Measurements from ENCODE around the gene MRGPRX4. TPM values are rescaled to one million over a fixed set of nuclear protein-coding genes. Genes with fewer than 3 reads are reported as not detected.
"Not testable (repeated sequence)": the region's sequence is repeated elsewhere in the genome, so short reads cannot be mapped to it uniquely, and the experiment has no call there.

The MRGPRX4 gene
- total RNA-seq, 1 experiment from 2014 or later: not detected

DNA sequence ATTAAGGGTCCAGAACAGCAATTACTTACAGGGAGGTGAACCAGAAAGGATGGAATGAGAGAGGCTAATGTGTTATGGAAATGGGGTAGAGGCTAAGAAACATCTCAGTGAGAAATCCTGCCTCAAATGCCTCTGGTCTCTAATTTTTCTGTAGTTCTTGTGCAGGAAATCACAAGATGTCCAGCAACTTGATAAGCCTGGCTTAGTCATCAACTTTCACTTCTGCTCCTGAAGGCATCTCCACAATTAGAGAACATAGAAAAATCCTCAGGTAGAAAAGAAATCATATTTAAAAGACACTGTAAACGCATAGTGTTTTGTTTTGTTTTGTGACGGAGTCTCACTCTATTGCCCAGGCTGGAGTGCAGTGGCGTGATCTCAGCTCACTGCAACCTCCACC lies 18.7 kb downstream of the MRGPRX4 start:
- H3K4me1 ChIP-seq: no peaks in the 10 kb centered on the region
- Mint-ChIP-seq H3K4me3 (ENCODE audit: unreplicated experiment) (no peak overlapping the region), H3K27me3 (ENCODE audit: insufficient read depth, unreplicated experiment) (peaks cover 16% of the 10 kb centered on the region), H3K36me3 (ENCODE audit: insufficient read depth, unreplicated experiment) (no peaks in the 10 kb centered on the region), H3K9me3 (ENCODE audit: unreplicated experiment) (no peaks in the 10 kb centered on the region), H3K4me1 (ENCODE audit: low read depth, unreplicated experiment) (no peaks in the 10 kb centered on the region), H3K27ac (ENCODE audit: unreplicated experiment) (no peak overlapping the region)
- TF ChIP-seq, protein P1, sequence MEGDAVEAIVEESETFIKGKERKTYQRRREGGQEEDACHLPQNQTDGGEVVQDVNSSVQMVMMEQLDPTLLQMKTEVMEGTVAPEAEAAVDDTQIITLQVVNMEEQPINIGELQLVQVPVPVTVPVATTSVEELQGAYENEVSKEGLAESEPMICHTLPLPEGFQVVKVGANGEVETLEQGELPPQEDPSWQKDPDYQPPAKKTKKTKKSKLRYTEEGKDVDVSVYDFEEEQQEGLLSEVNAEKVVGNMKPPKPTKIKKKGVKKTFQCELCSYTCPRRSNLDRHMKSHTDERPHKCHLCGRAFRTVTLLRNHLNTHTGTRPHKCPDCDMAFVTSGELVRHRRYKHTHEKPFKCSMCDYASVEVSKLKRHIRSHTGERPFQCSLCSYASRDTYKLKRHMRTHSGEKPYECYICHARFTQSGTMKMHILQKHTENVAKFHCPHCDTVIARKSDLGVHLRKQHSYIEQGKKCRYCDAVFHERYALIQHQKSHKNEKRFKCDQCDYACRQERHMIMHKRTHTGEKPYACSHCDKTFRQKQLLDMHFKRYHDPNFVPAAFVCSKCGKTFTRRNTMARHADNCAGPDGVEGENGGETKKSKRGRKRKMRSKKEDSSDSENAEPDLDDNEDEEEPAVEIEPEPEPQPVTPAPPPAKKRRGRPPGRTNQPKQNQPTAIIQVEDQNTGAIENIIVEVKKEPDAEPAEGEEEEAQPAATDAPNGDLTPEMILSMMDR (IDR thresholded peaks at IDR 0.05; ENCODE audit: insufficient read depth in 1 of 2, low read depth in 1 of 2, low read length in 1 of 2, severe bottlenecking in 1 of 2, unreplicated experiment in 1 of 2): no peak
- no TSS peak for BruUV-seq (replicated peaks)
- ChIA-PET CTCF (interaction anchor here (0.7 to 1.2 kb wide), 3 partner anchors 12 to 590 kb away, joined by 3 to 5 read pairs (median 3); no protein-coding TSS in a partner anchor), POLR2A (no interaction called here)
- H3K36me3 ChIP-seq (ENCODE audit: control insufficient read depth, insufficient read depth, low read length): no peaks in the 10 kb centered on the region
- intact Hi-C loops (cut with micrococcal nuclease; ENCODE audit: unreplicated experiment): no loop called here
- H3K4me3 ChIP-seq (ENCODE audit: low read depth, low read length): no peak overlapping the region
- no peaks in the 10 kb centered on the region for H3K9me3 ChIP-seq
- no peaks in the 10 kb centered on the region; the same call in 1 of the 2 replicates for H3K27me3 ChIP-seq (replicated peaks; ENCODE audit: control insufficient read depth, insufficient read depth, low read length)
- no peak for DNase-seq

DNA sequence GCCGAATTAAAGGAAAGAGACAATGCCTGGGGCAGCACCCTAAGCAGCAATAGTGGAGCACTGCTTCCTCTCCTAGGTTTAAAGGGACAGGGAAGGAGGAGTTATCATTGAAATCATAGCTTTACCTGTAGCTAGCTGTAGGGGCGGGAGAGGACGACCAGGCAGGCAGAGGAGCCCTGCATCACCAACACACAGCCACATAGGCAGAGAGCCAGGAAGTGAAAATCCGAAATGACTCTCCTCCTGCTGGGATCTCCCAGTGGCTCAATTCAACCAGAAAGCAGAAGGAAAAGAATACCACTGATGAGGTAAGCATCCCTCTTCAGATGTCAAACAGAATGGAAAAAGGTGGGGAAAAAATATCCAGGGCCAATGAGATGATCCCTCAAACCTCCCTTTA lies 20.4 kb downstream of the MRGPRX4 start:
- no peaks in the 10 kb centered on the region for H3K4me1 Mint-ChIP-seq (ENCODE audit: low read depth, unreplicated experiment)
- BruUV-seq (replicated peaks): no TSS peak
- CTCF ChIA-PET: interaction anchor here (0.7 to 0.9 kb wide), 2 partner anchors 11 to 149 kb away, joined by 3 to 7 read pairs; no protein-coding TSS in a partner anchor
- Histone ChIP-seq H3K36me3 (ENCODE audit: control insufficient read depth, insufficient read depth, low read length) (no peaks in the 10 kb centered on the region), H3K4me1 (no peaks in the 10 kb centered on the region), H3K9me3 (no peaks in the 10 kb centered on the region), H3K27me3 (replicated peaks; ENCODE audit: control insufficient read depth, insufficient read depth, low read length) (no peaks in the 10 kb centered on the region; the same call in 1 of the 2 replicates), H3K4me3 (ENCODE audit: low read depth, low read length) (no peak overlapping the region)
- H3K9me3 Mint-ChIP-seq (ENCODE audit: unreplicated experiment): no peaks in the 10 kb centered on the region
- POLR2A ChIA-PET: no interaction called here
- no peak overlapping the region for H3K4me3 Mint-ChIP-seq (ENCODE audit: unreplicated experiment)
- H3K36me3 Mint-ChIP-seq (ENCODE audit: insufficient read depth, unreplicated experiment): no peaks in the 10 kb centered on the region
- no peak overlapping the region for H3K27ac Mint-ChIP-seq (ENCODE audit: unreplicated experiment)
- H3K27me3 Mint-ChIP-seq (ENCODE audit: insufficient read depth, unreplicated experiment): peaks cover 13% of the 10 kb centered on the region
- intact Hi-C loops (cut with micrococcal nuclease; ENCODE audit: unreplicated experiment): no loop called here
- TF ChIP-seq, protein P1 (IDR thresholded peaks at IDR 0.05; ENCODE audit: insufficient read depth in 1 of 2, low read depth in 1 of 2, low read length in 1 of 2, severe bottlenecking in 1 of 2, unreplicated experiment in 1 of 2): no peak
- DNase-seq: peak in 1 of 2 experiments; percentile 10

DNA sequence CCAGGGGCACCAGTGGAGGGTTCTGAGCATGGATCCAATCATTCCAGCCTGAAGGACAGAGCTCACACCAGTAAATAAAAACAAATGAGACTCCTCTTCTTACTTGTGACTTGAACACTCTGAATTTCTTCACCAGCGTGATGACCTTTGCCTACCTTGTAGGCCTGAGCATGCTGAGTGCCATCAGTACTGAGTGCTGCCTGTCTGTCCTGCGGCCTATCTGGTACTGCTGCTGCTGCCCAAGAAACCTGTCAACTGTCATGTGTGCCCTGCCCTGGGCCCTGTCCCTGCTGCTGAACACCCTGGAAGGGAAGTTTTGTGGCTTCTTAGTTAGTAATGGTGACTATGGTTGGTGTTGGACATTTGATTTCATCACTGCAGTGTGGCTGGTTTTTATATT lies 23.9 kb downstream of the MRGPRX4 start:
- Mint-ChIP-seq H3K27me3 (ENCODE audit: insufficient read depth, unreplicated experiment) (peaks cover 11% of the 10 kb centered on the region), H3K4me3 (ENCODE audit: unreplicated experiment) (no peak overlapping the region), H3K36me3 (ENCODE audit: insufficient read depth, unreplicated experiment) (no peaks in the 10 kb centered on the region), H3K27ac (ENCODE audit: unreplicated experiment) (no peak overlapping the region), H3K9me3 (ENCODE audit: unreplicated experiment) (no peaks in the 10 kb centered on the region), H3K4me1 (ENCODE audit: low read depth, unreplicated experiment) (no peaks in the 10 kb centered on the region)
- ChIA-PET CTCF (no interaction called here), POLR2A (no interaction called here)
- DNase-seq: no peak
- H3K9me3 ChIP-seq: no peaks in the 10 kb centered on the region
- BruUV-seq (replicated peaks): no TSS peak
- intact Hi-C loops (cut with micrococcal nuclease; ENCODE audit: unreplicated experiment): no loop called here
- H3K4me3 ChIP-seq (ENCODE audit: low read depth, low read length): no peak overlapping the region
- TF ChIP-seq, protein P1 (IDR thresholded peaks at IDR 0.05; ENCODE audit: insufficient read depth in 1 of 2, low read depth in 1 of 2, low read length in 1 of 2, severe bottlenecking in 1 of 2, unreplicated experiment in 1 of 2): no peak
- no peaks in the 10 kb centered on the region for H3K36me3 ChIP-seq (ENCODE audit: control insufficient read depth, insufficient read depth, low read length)
- H3K27me3 ChIP-seq (replicated peaks; ENCODE audit: control insufficient read depth, insufficient read depth, low read length): no peaks in the 10 kb centered on the region; the same call in 1 of the 2 replicates
- H3K4me1 ChIP-seq: no peaks in the 10 kb centered on the region

DNA sequence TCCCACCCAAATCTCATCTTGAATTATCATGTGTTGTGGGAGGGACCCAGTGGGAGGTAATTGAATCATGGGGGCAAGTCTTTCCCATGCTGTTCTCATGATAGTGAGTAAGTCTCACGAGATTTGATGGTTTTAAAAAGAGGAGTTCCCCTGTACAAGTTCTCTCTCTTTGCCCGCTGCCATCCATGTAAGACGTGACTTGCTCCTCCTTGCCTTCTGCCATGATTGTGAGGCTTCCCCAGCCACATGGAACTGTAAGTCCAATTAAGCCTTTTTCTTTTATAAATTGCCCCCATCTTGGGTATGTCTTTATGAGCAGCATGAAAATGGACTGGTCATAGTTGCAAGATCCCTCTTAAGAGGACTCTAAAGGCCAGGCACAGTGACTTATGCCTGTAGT lies 25.1 kb downstream of the MRGPRX4 start:
- H3K27me3 ChIP-seq (replicated peaks; ENCODE audit: control insufficient read depth, insufficient read depth, low read length); CTCF ChIA-PET; DNase-seq; H3K36me3 Mint-ChIP-seq (ENCODE audit: insufficient read depth, unreplicated experiment); H3K36me3 ChIP-seq (ENCODE audit: control insufficient read depth, insufficient read depth, low read length); H3K9me3 ChIP-seq; H3K9me3 Mint-ChIP-seq (ENCODE audit: unreplicated experiment); H3K4me1 Mint-ChIP-seq (ENCODE audit: low read depth, unreplicated experiment); H3K4me3 Mint-ChIP-seq (ENCODE audit: unreplicated experiment); POLR2A ChIA-PET; BruUV-seq (replicated peaks); H3K4me1 ChIP-seq; H3K4me3 ChIP-seq (ENCODE audit: low read depth, low read length); intact Hi-C loops (cut with micrococcal nuclease; ENCODE audit: unreplicated experiment); H3K27ac Mint-ChIP-seq (ENCODE audit: unreplicated experiment): not testable (repeated sequence)
- peaks cover 11% of the 10 kb centered on the region for H3K27me3 Mint-ChIP-seq (ENCODE audit: insufficient read depth, unreplicated experiment)

Data from Caco-2 (cell line).